IgD-negative memory B cell (primary cell): Measurements from ENCODE around the gene DOK7. TPM values are rescaled to one million over a fixed set of nuclear protein-coding genes. Genes with fewer than 3 reads are reported as not detected.

ENCODE experiments used
- H3K27ac Mint-ChIP-seq, 3 donors: one replicate each; pipeline ENCODE4 v1.8.0; 2020 to 2022; ENCODE audit warnings: mild to moderate bottlenecking in 3 of 3, mixed read lengths in 3 of 3, moderate library complexity in 1 of 3
- H3K27me3 Mint-ChIP-seq: one replicate; pipeline ENCODE4 v1.8.0; 2021; ENCODE audit warnings: mixed read lengths
- H3K36me3 Mint-ChIP-seq: one replicate; pipeline ENCODE4 v1.8.0; 2020; ENCODE audit warnings: mild to moderate bottlenecking, mixed read lengths
- H3K4me1 Mint-ChIP-seq, 3 donors: one replicate each; pipeline ENCODE4 v1.8.0; 2020 to 2022; ENCODE audit warnings: mixed read lengths in 3 of 3, mild to moderate bottlenecking in 1 of 3
- H3K4me3 Mint-ChIP-seq, 4 donors: one replicate each; pipeline ENCODE4 v1.8.0; 2020 to 2022; ENCODE audit warnings: mild to moderate bottlenecking in 4 of 4, mixed read lengths in 4 of 4, moderate library complexity in 3 of 4
- H3K9me3 Mint-ChIP-seq, 3 donors: one replicate each; pipeline ENCODE4 v1.8.0; 2020 to 2021; ENCODE audit warnings: mixed read lengths in 3 of 3, mild to moderate bottlenecking in 1 of 3
- polyA plus RNA-seq: library from polyadenylated mRNA; unstranded; fragments of 300-500 nt; fragmentation: Illumina TruSeq; gene quantifications from one replicate; pipeline ENCODE4 v1.2.3, GENCODE V29; 2021

Gene DOK7
- polyA plus RNA-seq, 1 donor from 2014 or later, result 25.2 TPM

GRCh38 chr4:3523628-3524221 lies 60.6 kb downstream of the DOK7 start:
- Mint-ChIP-seq H3K9me3 (no peaks in the 10 kb centered on the region), H3K4me3 (no peak overlapping the region), H3K27me3 (no peaks in the 10 kb centered on the region), H3K36me3 (no peaks in the 10 kb centered on the region), H3K27ac (no peak overlapping the region), H3K4me1 (peaks cover 0 to 8% (median 5%) of the 10 kb centered on the region in 3 donors)

- Mint-ChIP-seq H3K36me3 (no peaks in the 10 kb centered on the region), H3K27me3 (no peaks in the 10 kb centered on the region), H3K9me3 (no peaks in the 10 kb centered on the region)
Measured at GRCh38 chr4:3524349-3524748, 61.2 kb downstream of the DOK7 start.

DNA sequence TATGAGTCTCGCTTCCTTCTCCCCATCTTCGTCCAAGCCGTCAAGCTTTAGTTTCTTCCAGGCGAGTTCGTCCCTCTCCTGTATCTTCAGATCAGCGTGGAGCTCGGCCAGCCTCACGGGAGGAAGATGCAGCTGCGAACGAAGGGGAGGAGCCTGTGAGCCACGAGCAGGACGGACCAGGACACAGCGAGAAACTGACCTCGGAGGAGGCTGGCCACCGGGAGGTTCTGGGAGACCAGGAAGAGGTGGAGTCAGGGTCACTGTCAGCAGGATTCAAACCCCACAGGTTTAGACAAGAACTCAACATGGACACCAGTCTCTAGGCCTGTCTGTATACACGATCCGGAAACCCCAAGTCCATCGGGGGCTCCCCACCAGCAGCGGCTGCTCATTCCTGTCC lies 61.8 kb downstream of the DOK7 start:
- Mint-ChIP-seq H3K9me3 (no peaks in the 10 kb centered on the region), H3K4me3 (no peak overlapping the region), H3K4me1 (peaks cover 6 to 16% (median 11%) of the 10 kb centered on the region in 3 donors), H3K27me3 (no peaks in the 10 kb centered on the region), H3K36me3 (no peaks in the 10 kb centered on the region), H3K27ac (no peak overlapping the region)

More at GRCh38 chr4:3524349-3524748, 61.2 kb downstream of the DOK7 start:
- peaks cover 1 to 12% (median 6%) of the 10 kb centered on the region in 3 donors for H3K4me1 Mint-ChIP-seq
- no peak overlapping the region for H3K4me3 Mint-ChIP-seq
- no peak overlapping the region for H3K27ac Mint-ChIP-seq

- Mint-ChIP-seq H3K4me3 (peak overlapping the region in 2 of 4 donors; percentile 37 to 43), H3K36me3 (no peaks in the 10 kb centered on the region), H3K9me3 (no peaks in the 10 kb centered on the region), H3K27ac (no peak overlapping the region), H3K4me1 (peaks cover 6 to 18% (median 16%) of the 10 kb centered on the region in 3 donors), H3K27me3 (no peaks in the 10 kb centered on the region)
Measured at GRCh38 chr4:3525532-3526430, 62.7 kb downstream of the DOK7 start.

GRCh38 chr4:3526456-3526855 lies 63.4 kb downstream of the DOK7 start:
- H3K27ac Mint-ChIP-seq, result no peak overlapping the region
- H3K36me3 Mint-ChIP-seq, result no peaks in the 10 kb centered on the region
- peaks cover 12 to 23% (median 21%) of the 10 kb centered on the region in 3 donors for H3K4me1 Mint-ChIP-seq
- no peaks in the 10 kb centered on the region for H3K27me3 Mint-ChIP-seq
- H3K4me3 Mint-ChIP-seq, result peak overlapping the region in 1 of 4 donors; percentile 43
- no peaks in the 10 kb centered on the region for H3K9me3 Mint-ChIP-seq

GRCh38 chr4:3527101-3527913 lies 64.2 kb downstream of the DOK7 start:
- Mint-ChIP-seq H3K36me3 (no peaks in the 10 kb centered on the region), H3K9me3 (no peaks in the 10 kb centered on the region), H3K4me3 (no peak overlapping the region), H3K4me1 (peaks cover 15 to 26% (median 23%) of the 10 kb centered on the region in 3 donors), H3K27me3 (no peaks in the 10 kb centered on the region), H3K27ac (no peak overlapping the region)

DNA sequence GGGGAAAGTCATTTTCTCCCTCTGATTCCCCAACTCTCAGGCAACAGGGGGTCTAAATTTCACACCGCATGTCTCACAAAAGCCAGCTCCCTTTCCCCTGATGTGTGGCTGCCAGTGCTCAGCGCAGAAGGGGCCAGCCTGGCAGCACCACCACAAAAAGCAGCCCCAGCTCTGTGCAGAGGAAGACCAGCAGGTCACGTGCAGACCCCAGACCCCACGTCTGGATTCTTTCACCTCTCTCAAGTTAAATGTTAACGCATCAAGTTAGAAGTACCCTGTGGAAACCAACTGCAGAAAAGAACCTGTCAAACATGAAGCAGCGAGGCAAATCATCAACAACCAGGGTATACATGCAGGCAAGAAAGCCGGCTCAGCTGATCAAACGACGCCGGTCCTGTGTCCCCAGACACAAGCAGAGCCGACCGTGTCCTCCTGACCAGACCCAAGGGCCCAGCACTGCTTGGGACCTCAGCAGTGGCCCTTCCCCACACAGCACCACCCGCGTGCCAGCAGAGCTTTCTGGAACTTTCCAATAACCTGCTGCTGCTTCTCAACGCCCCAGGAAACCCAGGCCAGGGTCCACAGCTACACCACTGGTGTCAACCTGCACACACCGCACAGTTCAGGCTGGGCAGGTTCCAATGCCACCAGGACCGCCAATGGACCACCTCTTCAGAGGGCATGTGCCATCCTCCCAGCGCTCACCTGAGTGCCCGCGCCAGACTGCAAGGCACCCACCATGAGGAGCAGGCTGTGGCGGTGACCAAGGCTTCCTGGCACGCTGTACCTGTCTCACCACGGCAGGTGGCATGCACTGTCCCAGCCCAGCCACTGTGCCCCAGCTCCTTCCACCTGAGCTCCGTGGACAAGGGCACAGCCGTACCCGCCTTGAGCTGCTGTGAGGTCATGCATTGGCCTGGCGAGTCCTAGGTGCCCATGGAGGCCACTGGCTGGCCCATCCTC lies 65.1 kb downstream of the DOK7 start:
- peaks cover 15 to 26% (median 24%) of the 10 kb centered on the region in 3 donors for H3K4me1 Mint-ChIP-seq
- no peaks in the 10 kb centered on the region for H3K9me3 Mint-ChIP-seq
- peak overlapping the region in 2 of 4 donors; percentile 28 to 66 for H3K4me3 Mint-ChIP-seq
- H3K27me3 Mint-ChIP-seq, result no peaks in the 10 kb centered on the region
- H3K27ac Mint-ChIP-seq, result peak overlapping the region in 1 of 3 donors; percentile 55
- no peaks in the 10 kb centered on the region for H3K36me3 Mint-ChIP-seq

GRCh38 chr4:3529363-3529762 lies 66.3 kb downstream of the DOK7 start:
- Mint-ChIP-seq H3K9me3 (no peaks in the 10 kb centered on the region), H3K4me3 (peak overlapping the region; percentile 21 to 94 (median 66)), H3K27ac (peak overlapping the region in 1 of 3 donors; percentile 73), H3K4me1 (peaks cover 15 to 26% (median 25%) of the 10 kb centered on the region in 3 donors), H3K36me3 (no peaks in the 10 kb centered on the region), H3K27me3 (no peaks in the 10 kb centered on the region)

- no peaks in the 10 kb centered on the region for H3K36me3 Mint-ChIP-seq
- H3K9me3 Mint-ChIP-seq, result no peaks in the 10 kb centered on the region
- peak overlapping the region in 1 of 3 donors; percentile 73 for H3K27ac Mint-ChIP-seq
- peak overlapping the region; percentile 16 to 94 (median 86) for H3K4me3 Mint-ChIP-seq
- H3K27me3 Mint-ChIP-seq, result no peaks in the 10 kb centered on the region
- peaks cover 15 to 26% (median 25%) of the 10 kb centered on the region in 3 donors for H3K4me1 Mint-ChIP-seq
Measured at GRCh38 chr4:3530051-3530450, 66.9 kb downstream of the DOK7 start.

DNA sequence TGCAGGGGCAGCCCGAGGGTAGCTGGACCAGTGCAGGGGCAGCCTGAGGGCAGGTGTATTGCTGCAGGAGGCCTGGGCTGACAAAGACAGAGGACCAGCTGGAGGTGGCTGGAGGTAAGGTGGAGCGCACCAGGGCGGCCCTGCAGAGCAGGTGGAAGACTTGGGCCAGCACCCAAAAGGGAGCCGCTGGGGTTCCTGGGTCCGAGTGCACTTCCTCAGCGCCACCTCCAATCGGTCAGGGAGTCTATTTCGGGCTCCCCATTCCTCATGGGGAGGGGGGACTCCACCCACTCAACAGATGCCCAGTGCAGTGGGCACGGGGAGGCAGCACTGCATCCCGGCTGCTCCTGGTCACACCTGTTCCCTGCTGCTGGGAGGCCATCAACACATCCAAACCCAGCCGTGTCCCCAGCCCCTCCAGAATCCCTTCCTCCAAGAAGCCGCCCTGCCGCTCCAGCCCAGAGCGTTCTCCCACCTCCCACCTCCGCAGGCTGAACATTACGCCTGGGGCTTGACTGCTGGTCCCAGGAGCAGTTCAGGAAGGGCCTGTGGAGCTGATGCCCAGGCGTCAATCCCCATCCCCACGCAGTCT lies 67.7 kb downstream of the DOK7 start:
- Mint-ChIP-seq H3K27me3 (peaks cover 1% of the 10 kb centered on the region), H3K27ac (peak overlapping the region in 1 of 3 donors; percentile 73), H3K36me3 (no peaks in the 10 kb centered on the region), H3K4me1 (peaks cover 15 to 24% (median 23%) of the 10 kb centered on the region in 3 donors), H3K4me3 (peak overlapping the region; percentile 94 to 99 (median 98)), H3K9me3 (no peaks in the 10 kb centered on the region)

DNA sequence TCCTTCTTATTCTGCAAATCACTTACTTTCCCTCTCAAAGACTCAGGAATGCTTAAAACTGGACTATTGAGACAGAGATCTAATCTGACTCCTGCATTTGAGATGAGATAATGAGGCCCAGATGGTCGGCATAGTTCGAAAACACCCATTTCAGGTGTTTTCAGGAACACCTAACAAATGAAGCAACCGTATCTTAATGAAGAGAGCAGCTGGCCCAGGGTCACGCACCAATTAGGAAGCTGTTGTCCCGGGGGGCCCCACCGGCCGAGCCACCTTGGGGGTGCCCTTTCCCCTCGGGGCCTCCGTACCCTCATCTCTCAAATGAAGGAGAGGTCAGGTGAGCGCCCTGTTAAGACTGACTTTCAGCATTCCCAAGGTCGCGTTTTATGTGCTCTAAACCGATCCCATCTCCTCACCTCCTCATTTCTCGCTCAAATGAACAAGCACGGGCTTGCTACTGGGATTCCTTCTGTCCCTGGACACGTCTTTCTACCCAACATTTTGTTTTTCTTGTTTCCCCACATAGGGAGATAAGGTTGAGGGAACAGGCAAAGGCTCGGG lies 68.3 kb downstream of the DOK7 start:
- Mint-ChIP-seq H3K36me3 (no peaks in the 10 kb centered on the region), H3K9me3 (no peaks in the 10 kb centered on the region), H3K27me3 (peaks cover 1% of the 10 kb centered on the region), H3K4me3 (peak overlapping the region; percentile 94 to 99 (median 98)), H3K4me1 (peaks cover 15 to 24% (median 23%) of the 10 kb centered on the region in 3 donors), H3K27ac (peak overlapping the region in 2 of 3 donors; percentile 73 to 98)

GRCh38 chr4:3531879-3532750 lies 69.0 kb downstream of the DOK7 start, which contains the start of gene LRPAP1:
TSS of gene LRPAP1 (minus strand) at chr4:3532422. CDS start at chr4:3532412, 10 bp downstream.
- Mint-ChIP-seq H3K4me3 (peak within 1 kb of the TSS; percentile 94 to 99 (median 98)), H3K27ac (peak within 1 kb of the TSS; percentile 79 to 98 (median 95)), H3K4me1 (peaks cover 15 to 24% (median 18%) of the 10 kb centered on the region in 3 donors), H3K36me3 (no peaks in the 10 kb centered on the region), H3K27me3 (peaks cover 1% of the 10 kb centered on the region), H3K9me3 (no peaks in the 10 kb centered on the region)
